Thyroid gland (tissue), 4 donors: ENCODE measurements around the gene CLEC12A.

Experiments used
- CTCF ChIP-seq, 6 experiments: fragments of 200-600 bp in 3 of 6; fragments of 450-650 bp in 3 of 6; sonication (generic) in 3 of 6; IDR thresholded peaks; one replicate each; pipeline ENCODE4 v1.5.1; 2016 to 2019; ENCODE audit warnings: antibody characterized with exemption in 6 of 6, mild to moderate bottlenecking in 2 of 6, inconsistent platforms in 1 of 6, moderate library complexity in 1 of 6
- POLR2A ChIP-seq, 2 donors: fragments of 450-650 bp; IDR thresholded peaks; one replicate each; pipeline ENCODE4 v1.6.1; 2017; ENCODE audit warnings: antibody characterized with exemption in 2 of 2, mild to moderate bottlenecking in 2 of 2, moderate library complexity in 1 of 2

DNA sequence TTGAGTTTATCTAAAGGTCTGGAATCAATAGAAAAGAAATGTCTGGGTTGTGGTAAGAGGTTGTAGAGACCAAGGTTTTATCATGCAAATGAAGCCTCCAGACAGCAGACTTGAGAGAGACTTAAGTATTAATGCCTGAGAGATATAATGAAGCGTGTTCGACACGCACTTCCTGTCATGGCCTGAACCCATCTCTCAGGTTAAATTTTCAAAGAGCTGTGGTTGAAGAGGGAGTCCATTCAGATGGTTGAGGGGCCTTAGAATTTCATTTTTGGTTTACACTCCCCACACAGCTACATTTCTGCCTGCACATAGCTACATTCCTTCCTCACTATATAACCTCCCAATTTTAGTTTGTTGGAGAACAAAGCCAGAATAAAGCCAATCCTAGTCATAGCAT lies 10.1 kb upstream of the CLEC12A start:
- TF ChIP-seq POLR2A (IDR thresholded peaks at IDR 0.05): no peak
- no peak for TF ChIP-seq CTCF (IDR thresholded peaks at IDR 0.05)
